ENCODE measurements around the gene XYLB. TPM values are rescaled to one million over a fixed set of nuclear protein-coding genes. Genes with fewer than 3 reads are reported as not detected.

Gene XYLB
- total RNA-seq, 1 donor, result 4.3 TPM

- DNase-seq (ENCODE audit: low read depth), result no peak
- no peak for TF ChIP-seq CTCF (IDR thresholded peaks at IDR 0.05; ENCODE audit: insufficient read depth, low read depth, low read length)
- H3K4me3 ChIP-seq (ENCODE audit: low read depth, low read length), result no peak overlapping the region
Measured at GRCh38 chr3:38311476-38311875, 35.1 kb upstream of the XYLB start.

- H3K4me3 ChIP-seq (ENCODE audit: low read depth, low read length), result no peak overlapping the region
- no peak for DNase-seq (ENCODE audit: low read depth)
- no peak for TF ChIP-seq CTCF (IDR thresholded peaks at IDR 0.05; ENCODE audit: insufficient read depth, low read depth, low read length)
Measured at GRCh38 chr3:38311941-38312340, 34.6 kb upstream of the XYLB start.

GRCh38 chr3:38312356-38312755 is 34.2 kb upstream of the XYLB start:
- H3K4me3 ChIP-seq (ENCODE audit: low read depth, low read length), result no peak overlapping the region
- no peak for DNase-seq (ENCODE audit: low read depth)
- TF ChIP-seq CTCF (IDR thresholded peaks at IDR 0.05; ENCODE audit: insufficient read depth, low read depth, low read length), result no peak

- DNase-seq (ENCODE audit: low read depth), result no peak
- no peak for TF ChIP-seq CTCF (IDR thresholded peaks at IDR 0.05; ENCODE audit: insufficient read depth, low read depth, low read length)
- H3K4me3 ChIP-seq (ENCODE audit: low read depth, low read length), result no peak overlapping the region
Measured at GRCh38 chr3:38313263-38313662, 33.3 kb upstream of the XYLB start.

GRCh38 chr3:38313695-38314094 is 32.9 kb upstream of the XYLB start:
- DNase-seq (ENCODE audit: low read depth), result no peak
- no peak for TF ChIP-seq CTCF (IDR thresholded peaks at IDR 0.05; ENCODE audit: insufficient read depth, low read depth, low read length)
- no peak overlapping the region for H3K4me3 ChIP-seq (ENCODE audit: low read depth, low read length)

GRCh38 chr3:38314112-38314763 is 32.3 kb upstream of the XYLB start:
- no peak overlapping the region for H3K4me3 ChIP-seq (ENCODE audit: low read depth, low read length)
- DNase-seq (ENCODE audit: low read depth), result no peak
- TF ChIP-seq CTCF (IDR thresholded peaks at IDR 0.05; ENCODE audit: insufficient read depth, low read depth, low read length), result no peak

All from fibroblast of villous mesenchyme (primary cell).